Heart left ventricle (tissue), 13 donors: ENCODE measurements around the gene RNF32.

Source experiments
- CTCF ChIP-seq, 12 donors: fragments of 200-600 bp; sonication (generic) in 4 of 12; IDR thresholded peaks; one replicate each; pipeline versions ENCODE4 v1.5.0 to v1.8.0; 2018 to 2022; ENCODE audit warnings: antibody characterized with exemption in 12 of 12, mild to moderate bottlenecking in 5 of 12
- POLR2A ChIP-seq, 2 donors: fragments of 450-650 bp; IDR thresholded peaks; one replicate each; pipeline ENCODE4 v1.6.1; 2017; ENCODE audit warnings: antibody characterized with exemption in 2 of 2, mild to moderate bottlenecking in 2 of 2, moderate library complexity in 2 of 2
- donor health status: ischemic (EF 13 %, LVEDD 7.1; RV severe dilation, severe dysfunction).
- donor health status: DM: no; HTN: yes; CAD: no.
- donor health status: DM: no; HTN: no; CAD: no.
- donor health status: ischemic (EF 25% LVEDD 6.9; RV normal size, moderate dysfunction).
- donor health status: ischemic (EF 25% LVEDD 5.7; RV mildly dilated, moderate dysfunction).
- donor health status: ischemic (EF 35%, LVEDD 5.7; RV mildly dilated, moderate dysfunction).
- donor health status: nonischemic (EF 11% LVEDD 7.7; RV severe dilation, severe dysfunction).
- donor health status: DM: yes; HTN: yes; CAD: no.
- donor health status: PGD.
- donor health status: ischemic (EF 29% LVEDD 5.4; RV normal size, mild dysfunction).
- donor health status: nonischemic (EF 23%, LVEDD 6.1; RV moderate dilation, normal function).

DNA sequence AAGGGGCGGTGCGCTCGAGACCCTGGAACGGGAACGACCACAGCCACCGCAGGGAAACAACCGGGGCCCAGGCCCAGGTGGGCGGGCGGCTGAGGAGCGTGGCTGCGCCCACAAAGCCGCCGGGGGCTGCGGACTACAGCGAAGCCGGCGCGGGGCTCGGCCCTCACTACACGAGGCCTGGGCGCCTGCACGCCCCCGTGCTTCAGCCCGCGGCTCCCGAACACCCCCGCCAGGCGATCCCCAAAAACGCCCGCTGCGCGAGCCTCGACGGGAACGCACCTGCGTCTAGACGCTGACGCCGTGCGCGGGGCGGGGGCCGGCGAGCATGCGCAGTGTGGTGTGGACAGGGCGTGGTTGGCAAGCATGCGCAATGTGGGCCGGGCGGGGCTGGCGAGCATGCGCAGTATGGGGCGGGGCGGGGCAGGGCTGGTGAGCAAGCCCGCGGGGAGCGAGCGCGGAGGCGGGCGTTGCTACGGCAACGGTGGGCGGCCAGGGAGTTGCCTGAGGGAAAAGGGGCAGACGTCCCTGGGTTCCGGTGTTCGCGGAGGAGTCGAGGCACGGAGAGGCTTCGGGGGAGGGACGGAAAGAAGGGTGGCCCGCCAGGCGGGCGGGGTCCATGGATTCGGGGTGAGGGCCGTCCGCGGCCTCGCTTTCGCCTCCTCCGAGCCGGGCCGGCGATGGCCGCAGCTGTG lies at the start of gene RNF32:
- TF ChIP-seq CTCF (IDR thresholded peaks at IDR 0.05) (no peak), POLR2A (IDR thresholded peaks at IDR 0.05) (peak in 1 of 2 donors; percentile 61)
